ENCODE data around the gene SYP.
"Not testable (repeated sequence)": the region's sequence is repeated elsewhere in the genome, so short reads cannot be mapped to it uniquely, and the experiment has no call there.

- TF ChIP-seq EZH2phosphoT487 (IDR thresholded peaks at IDR 0.05; ENCODE audit: low read depth, severe bottlenecking, unreplicated experiment), result not testable (repeated sequence)
- TF ChIP-seq, protein P1, sequence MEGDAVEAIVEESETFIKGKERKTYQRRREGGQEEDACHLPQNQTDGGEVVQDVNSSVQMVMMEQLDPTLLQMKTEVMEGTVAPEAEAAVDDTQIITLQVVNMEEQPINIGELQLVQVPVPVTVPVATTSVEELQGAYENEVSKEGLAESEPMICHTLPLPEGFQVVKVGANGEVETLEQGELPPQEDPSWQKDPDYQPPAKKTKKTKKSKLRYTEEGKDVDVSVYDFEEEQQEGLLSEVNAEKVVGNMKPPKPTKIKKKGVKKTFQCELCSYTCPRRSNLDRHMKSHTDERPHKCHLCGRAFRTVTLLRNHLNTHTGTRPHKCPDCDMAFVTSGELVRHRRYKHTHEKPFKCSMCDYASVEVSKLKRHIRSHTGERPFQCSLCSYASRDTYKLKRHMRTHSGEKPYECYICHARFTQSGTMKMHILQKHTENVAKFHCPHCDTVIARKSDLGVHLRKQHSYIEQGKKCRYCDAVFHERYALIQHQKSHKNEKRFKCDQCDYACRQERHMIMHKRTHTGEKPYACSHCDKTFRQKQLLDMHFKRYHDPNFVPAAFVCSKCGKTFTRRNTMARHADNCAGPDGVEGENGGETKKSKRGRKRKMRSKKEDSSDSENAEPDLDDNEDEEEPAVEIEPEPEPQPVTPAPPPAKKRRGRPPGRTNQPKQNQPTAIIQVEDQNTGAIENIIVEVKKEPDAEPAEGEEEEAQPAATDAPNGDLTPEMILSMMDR (IDR thresholded peaks at IDR 0.05; ENCODE audit: poor library complexity), result not testable (repeated sequence)
These were observed 26.4 kb downstream of the SYP start for GRCh38 chrX:49173544-49173943.

Measured in hepatocyte (in vitro differentiated cells).